GM21723 (cell line): ENCODE results near the gene VPREB1.
"Not testable (repeated sequence)": the region's sequence is repeated elsewhere in the genome, so short reads cannot be mapped to it uniquely, and the experiment has no call there.

Experiments
- ATAC-seq: cut with Tn5 transposase; IDR thresholded peaks from one replicate; pipeline ENCODE4 v1.9.1; 2021; ENCODE audit warnings: mild to moderate bottlenecking, moderate library complexity; ENCODE audit not compliant: unreplicated experiment

Gene VPREB1

DNA sequence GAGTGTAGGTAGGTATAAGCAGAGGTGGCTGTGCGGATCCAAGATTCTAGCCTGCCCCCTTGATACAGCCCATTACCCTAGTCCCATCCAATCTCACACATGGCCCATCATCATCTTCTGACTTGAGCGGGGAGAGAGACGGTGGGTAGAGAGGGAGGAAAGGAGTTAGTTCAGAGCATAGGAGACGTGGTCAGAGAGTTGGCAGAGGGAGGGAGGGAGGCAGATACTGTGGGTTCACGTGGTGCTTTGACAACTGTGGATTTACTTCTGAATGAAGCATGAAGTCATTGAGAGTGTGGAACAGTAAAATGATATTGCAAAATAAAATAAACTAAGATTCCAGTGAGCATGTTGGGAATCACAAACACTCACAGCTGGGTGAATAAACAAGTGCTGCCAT, 31.4 kb upstream of the VPREB1 start:
- ATAC-seq, result no peak

DNA sequence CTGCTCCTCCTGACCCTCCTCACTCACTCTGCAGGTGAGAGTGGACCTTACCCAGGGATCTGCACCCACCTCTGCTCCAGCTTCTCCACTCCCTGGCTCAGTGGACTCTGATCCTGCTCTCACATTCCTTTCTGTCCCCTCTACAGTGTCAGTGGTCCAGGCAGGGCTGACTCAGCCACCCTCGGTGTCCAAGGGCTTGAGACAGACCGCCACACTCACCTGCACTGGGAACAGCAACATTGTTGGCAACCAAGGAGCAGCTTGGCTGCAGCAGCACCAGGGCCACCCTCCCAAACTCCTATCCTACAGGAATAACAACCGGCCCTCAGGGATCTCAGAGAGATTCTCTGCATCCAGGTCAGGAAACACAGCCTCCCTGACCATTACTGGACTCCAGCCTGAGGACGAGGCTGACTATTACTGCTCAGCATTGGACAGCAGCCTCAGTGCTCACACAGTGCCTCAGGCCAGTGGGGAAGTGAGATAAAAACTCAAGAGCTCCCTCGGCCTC, 29.7 kb upstream of the VPREB1 start:
- ATAC-seq, result no peak

DNA sequence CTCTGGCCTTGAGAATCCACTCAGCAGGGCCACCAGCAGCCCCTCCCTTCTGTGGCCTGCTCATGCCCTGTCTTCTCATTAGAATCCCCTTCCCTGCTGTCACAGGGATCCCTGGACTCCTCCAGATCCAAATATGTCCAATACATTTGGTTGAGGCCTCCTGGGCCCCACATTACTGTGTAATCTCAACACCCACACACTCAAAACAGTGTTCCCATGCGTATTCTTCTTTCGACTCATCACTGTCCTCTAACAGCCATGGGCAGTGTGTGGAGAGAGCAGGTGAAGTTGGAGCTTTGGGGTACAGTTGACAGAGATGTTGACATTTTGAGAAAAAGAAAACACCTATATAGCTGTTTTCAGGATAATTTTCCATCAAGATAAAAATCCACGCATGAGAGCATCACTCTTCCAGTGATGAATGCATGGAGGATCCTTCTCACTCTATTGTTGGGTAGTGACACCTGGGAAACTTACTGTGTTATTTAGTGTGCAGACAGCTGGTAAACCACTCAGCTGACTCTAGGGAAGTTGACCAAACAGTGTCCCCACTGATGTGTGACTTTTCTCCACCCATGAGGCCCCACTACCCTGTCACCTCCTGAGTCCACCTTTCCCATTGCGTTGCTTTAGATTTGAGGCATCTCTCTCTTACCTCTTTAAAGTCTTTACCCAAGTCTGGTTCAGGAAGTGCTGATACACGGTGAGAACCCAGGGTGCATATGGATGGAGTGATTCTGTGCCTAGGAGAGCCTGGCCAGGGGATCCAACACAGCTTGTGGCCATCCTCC, 28.7 kb upstream of the VPREB1 start:
- ATAC-seq, result no peak

DNA sequence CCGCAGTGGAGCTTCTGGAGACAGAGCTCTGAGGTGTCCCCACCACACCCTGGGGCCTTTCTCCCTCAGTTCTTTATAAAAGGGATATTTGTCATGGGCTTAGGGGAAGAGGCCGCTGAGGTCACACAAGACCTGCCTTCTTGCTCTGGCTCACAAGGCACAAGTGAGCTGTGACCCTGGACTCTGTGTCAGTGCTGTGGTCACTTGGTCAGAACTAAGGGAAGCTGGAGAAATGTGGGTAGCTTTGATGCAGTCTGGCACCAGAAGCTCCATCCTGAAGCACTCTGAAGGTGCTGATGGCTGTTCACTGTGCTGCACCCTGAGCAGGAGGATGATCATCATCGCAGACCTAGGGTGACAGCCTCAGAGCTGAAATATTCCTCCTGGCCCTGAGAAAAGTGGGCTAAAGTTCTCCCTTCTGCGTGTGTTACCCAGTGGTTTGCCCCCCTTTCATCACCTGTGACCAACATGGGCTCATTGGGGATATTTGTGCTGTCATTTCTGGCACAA, 28.1 kb upstream of the VPREB1 start:
- ATAC-seq, result no peak

DNA sequence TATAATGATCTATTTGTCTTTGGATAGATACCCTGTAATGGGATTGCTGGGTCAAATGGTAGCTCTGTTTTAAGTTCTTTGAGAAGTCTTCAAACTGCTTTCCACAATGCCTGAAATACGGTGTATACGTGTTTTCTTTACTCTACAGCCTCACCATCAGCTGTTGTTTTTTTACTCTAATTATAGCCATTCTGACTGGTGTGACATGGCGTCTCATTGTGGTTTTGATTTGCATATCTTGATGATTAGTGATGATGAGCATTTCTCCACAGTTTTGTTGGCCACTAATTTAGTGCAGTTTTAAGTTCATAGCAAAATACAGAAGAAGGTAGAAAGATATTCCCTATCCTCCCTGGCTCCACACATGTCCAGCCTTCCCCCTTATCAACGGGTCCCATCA, 26.3 kb upstream of the VPREB1 start:
- ATAC-seq, result no peak

DNA sequence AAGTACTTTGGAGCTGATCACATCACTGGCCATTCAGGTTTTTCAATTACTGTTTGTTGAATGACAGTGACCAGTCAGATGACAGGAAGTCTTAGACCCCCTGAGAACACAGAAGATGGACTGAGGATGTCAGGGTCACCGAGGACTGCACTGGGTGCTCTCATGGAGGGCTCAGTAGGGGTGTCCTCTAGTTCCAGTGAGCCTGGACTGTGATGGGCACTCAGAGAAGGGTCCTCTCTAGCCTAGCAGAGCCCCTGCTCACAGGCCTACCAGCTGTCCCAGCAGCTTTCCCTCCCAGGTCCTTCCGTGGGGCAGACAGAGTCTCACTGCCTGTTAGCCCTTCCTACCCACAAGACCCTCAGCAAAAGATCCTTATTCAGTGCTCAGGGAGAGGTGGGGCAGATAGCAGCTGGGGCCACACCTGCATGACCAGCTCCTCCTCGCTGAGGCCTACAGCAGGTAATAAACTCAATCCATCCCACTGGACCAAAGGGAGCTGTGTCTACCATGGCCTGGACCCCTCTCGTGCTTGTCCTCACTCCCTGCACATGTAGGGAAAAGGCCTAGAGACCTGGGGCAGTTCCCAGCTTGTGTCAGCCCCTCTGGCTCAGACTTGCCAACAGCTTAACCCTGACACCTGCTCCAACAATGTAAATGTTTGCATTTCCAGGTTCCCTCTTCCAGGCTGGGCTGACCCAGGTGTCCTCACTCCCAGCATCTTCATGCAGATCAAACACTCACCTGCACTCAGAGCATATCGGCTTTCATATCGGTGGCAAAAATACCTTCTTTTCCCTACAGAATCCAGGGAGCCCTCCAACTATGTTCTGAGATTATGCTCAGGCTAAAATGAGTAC, 25.2 kb upstream of the VPREB1 start:
- no peak for ATAC-seq

DNA sequence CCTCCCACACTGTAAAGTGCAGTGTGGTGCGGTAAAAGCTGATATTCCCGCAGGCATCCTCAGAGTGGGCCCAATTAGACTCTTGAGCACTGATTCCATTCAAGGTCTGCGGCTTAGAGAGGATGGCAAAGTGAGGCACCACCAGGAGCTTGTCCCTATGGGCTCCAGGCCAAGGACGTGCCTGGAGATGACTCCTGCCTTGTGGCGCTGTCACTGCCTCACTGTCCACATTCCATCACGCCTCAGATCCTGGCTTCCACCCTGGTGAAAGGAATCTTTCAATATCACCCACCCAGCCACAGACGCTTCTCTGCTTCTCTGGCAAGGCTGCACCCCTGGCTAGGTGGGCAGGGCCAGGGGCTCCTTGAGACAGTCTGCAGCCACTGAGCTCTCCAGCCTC, 23.5 kb upstream of the VPREB1 start:
- not testable (repeated sequence) for ATAC-seq

DNA sequence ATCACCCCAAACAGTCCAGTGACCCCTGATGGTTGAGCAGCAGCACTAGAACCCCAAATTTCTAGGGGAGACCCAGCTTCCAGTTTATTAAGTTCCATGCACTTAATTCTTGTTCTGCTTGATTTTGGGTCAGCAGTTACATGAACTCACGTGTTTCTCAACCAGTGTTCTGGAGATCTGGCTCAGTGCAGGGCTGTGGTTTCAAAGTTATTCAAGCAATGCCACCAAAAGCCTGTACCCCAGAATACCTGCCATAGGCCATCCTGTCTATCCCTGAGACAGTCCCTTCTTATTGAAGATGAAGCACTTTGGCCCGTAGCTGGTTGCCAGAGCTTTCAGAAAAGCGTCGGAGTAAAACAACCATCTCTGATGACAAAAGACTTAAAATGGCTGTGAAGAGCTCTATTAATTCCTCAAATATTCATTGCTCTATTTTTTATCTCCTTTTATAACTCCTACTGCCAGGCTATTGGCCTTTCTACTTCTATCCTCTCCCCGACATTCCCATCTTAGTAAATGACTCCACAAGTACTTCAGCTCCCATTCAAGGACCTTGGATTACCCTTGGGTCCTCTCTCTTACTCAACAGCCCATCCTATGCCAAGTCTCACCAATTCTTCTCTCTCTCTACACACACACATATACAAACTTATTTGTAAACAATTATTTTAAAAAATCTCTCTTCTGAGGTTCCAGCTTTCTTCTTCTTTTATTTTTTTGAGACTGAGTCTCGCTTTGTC, 18.0 kb upstream of the VPREB1 start:
- ATAC-seq, result no peak

DNA sequence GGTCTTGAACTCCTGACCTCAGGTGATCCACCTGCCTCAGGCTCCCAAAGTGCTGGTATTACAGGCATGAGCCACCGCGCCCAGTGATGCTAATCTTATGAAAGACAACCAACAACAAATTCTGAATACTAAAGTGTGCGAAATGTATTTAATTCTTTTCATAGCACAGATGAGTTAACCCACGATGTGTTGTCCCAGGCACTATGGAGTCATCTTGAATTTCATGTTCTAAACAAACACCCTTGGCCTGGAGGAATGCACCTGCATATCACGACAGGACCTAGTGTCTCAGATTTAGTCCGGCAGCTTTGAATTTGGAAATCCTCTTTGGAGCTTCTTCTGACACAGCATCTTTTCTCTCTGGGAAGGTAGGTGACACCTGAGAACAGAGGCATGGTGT, 16.2 kb upstream of the VPREB1 start:
- ATAC-seq, result no peak

DNA sequence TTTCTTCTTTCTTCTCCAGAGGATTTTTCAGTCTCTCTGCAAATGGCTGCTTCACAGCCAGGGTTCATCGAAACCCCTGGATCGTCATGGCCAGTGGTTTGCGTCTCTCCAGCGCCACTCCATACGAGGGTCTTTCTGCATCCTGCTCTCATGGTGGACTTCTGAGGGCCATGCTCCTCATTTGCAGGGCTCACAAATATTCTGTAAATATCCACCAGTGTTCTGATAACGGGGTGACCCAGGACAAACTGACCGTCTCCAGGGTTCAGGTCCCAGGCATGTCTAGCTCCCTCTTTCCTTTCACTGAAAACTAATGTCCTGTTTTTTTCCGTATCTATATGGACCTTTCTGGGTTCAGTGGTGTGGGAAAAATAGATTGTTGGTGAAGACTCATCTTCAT, 15.7 kb upstream of the VPREB1 start:
- ATAC-seq, result no peak

DNA sequence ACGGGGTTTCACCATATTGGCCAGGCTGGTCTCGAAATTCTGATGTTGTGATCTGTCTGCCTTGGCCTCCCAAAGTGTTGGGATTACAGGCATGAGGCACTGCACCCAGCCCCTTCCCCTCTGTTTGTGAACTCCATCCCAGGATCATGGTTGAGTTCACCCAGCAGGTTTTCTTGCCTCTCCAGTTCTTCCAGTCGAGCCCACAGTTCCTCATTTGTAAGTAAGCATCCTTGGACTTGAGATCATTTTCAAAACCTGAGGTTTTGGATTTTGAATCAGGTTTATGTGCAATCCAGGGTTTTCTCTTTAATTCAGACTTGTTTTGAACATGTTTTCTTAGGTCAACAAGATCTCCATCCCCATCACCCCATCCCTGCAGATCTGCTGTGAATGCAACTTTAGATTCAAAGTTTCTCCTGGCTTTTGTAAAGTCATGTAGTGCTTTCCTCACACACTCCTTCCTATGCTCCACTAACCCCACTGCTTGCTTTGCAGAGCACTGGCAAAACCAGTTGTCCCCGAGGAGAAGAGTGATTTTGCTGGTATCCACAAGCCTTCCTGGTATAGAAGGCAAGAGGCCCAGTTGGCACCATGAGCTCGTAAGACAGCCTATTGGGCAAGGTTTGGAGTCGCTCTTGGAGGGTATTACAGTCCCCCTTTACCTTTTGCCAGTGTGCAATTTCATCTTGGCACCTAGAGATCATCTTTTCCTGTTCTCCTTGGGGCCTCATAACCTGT, 14.7 kb upstream of the VPREB1 start:
- no peak for ATAC-seq

DNA sequence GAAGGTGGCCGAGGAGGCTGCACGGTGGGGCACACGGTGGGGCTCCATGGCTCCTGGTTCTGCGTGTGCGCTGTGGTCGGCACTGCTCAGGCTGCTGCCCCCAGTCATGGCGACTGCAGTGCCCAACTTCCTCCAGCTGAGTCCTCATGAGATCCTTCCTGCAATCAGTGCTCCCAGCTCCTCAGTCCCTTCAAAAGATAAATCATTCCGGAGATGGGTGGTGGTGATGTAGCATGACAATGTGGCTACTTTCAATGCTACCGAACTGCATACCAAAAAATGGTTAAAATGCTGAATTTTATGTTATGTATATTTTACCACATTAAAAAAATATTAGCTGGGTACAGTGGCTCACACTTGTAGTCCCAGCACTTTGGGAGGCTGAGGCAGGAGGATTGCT, 14.1 kb upstream of the VPREB1 start:
- no peak for ATAC-seq

DNA sequence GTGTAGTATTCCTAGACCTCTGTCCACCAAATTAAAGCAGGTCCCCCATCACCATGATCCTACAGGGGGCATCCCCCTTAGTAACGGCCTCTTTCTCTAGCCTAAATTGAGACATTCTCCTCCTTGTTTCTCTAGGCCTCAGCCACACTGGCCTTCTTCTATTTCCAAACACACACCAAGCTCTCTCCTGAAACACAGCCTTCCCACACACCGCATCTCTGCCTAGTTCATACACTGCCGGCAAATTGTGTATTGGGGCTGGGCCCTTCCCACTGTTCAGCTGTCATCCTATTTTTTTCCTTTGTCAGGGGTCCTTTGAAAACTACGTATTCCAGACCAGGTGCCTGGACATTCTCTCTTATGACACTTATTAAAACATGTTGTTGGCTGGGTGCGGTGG, 11.5 kb upstream of the VPREB1 start:
- no peak for ATAC-seq

DNA sequence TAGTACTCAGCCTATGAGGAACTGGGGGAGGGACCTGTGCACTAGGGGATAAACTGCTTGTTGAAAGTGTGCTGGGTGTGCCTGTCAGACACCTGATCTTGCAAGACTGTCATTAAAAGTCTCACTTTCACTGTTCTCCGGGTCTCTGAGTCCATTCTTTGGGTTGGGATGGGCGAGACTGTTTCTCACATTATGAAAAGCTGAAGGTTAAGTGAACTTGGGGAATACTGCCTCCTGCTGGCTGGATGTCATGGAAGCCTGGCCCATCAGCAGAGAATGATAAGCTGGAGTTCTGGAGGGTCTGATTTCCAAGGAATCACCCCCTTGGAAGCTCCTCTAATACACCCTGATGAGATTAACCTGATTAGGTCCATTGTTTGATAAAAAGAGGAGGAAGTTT, 9.0 kb upstream of the VPREB1 start:
- no peak for ATAC-seq

DNA sequence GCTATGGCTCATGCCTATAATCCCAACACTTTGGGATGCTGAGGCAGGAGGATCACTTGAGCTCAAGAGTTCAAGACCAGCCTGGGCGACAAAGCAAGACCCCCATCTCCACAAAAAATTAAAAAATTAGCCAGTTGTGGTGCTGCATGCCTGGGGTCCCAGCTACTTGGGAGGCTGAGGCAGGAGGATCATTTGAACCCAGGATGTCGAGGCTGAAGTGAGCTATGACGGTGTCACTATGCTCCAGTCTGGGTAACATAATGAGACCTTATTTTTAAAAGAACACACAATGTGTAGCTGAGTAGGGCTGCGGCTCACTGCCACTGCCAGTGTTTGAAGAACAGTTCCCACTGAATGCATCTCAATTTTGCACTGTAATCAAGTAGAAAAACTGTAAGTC, 7.1 kb upstream of the VPREB1 start:
- ATAC-seq, result no peak

DNA sequence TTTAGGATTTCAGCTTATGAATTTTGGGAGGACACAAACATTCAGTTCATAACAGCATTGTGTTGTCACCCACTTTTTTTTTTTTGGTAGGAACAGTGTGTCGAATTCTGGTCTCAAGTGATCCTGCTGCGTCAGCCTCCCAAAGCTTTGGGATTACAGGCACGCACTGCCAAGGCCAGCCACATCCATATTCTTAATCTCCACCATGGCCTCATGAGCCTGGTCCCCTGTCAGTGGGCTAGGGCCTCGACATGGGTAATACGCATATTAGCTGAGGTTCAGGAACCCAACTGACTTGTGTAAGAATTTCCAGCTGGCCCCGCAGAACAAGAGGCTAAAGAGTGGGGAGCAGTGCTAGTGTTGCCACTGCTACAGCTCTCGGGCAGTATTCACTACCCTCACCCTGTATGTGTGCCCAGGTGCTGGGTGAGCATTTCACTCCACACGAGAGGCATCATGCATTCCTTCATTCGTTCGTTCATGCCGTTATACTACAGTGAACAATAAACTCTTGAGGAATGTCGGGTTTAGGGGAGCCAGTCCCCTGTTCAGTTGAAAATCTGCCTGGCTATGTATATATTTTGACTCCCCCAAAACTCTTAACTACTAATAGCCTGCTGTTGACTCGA, 5.2 kb upstream of the VPREB1 start:
- ATAC-seq, result no peak

DNA sequence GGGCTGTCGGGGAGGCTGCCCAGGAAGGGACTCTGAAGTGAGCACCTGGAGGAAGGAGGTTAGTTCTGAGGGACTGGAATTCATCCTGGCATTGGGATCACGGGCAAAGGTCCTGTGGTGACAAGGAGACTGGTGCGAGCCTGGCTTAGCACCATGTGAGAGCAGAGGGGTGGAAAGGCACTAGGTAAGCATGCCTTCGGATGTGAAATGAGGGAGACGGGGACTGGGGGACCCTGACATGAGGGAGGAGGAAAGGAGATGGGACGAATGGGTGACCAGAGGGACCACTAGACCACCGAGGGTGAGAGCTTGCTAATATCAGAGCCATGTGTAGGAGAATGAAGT, 3.1 kb upstream of the VPREB1 start:
- no peak for ATAC-seq

DNA sequence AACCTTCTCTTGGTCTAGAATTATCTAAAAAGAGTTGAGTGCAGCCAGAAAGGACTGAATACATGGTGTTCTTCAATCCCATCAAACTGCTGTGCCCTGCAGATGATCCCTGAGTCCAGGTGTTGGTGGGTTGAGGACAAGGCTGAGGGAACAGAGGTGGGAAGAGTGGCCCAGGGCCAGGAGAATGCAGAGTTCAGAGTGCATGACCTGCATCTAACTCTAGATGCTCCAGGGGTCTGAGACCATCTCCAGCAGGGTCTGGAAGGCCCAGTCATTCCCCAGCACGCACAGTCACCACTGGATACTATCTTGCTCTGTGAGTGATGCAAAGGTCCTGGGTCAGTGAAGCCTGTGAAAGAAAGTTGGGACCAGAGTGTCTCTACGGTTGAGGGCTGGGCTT, 2.1 kb upstream of the VPREB1 start:
- ATAC-seq, result no peak

DNA sequence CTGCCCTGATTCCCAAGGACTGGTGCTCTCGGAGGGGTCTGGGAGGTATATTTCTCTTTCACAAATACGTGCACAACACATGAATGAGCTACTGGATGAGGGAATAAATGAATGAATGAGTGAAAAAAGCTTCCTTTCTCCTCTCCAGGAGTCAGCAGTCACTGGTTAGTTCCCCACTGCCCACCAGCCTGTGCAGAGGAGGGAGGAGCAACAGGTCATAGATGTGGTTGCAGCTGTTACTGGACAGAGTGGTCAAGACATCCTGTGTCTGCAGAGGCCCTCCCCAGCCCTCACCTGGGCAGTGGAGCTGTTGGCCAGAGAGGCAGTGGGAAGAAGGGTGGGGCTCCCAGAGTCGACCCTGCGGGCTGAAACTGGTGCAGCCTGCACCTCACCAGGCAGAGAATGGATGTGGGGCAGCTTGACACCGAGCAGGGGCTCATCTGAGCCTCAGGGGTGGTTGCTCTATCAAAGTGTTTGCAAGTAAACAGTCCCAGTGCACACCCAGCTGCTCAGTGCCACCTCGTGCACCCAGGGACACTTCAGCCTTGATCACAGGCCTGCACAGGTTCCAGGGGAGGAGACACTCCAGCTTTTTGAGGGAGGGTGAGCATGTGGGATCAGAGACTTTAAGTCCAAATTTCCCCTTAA, 1.4 kb upstream of the VPREB1 start:
- ATAC-seq, result no peak
